NT2/D1 (cell line): ENCODE data around the gene IL2RA.

Experiments used
- SUZ12 ChIP-seq: IDR thresholded peaks from 2 replicates; pipeline ENCODE4 v1.6.1; 2011; ENCODE audit not compliant: insufficient read length, insufficient read depth; ENCODE audit errors: extremely low read depth
- YY1 ChIP-seq: IDR thresholded peaks from 2 replicates; pipeline ENCODE4 v1.6.1; 2011; ENCODE audit not compliant: insufficient read length, insufficient read depth

GRCh38 chr10:6068422-6068821, 6.3 kb upstream of the IL2RA start:
- TF ChIP-seq SUZ12 (no peak), YY1 (no peak)
